GM21526 (cell line): ENCODE data around the gene TFB1M.
"Not testable (repeated sequence)": the region's sequence is repeated elsewhere in the genome, so short reads cannot be mapped to it uniquely, and the experiment has no call there.

Experiments
- ATAC-seq: cut with Tn5 transposase; IDR thresholded peaks from one replicate; pipeline ENCODE4 v1.9.1; 2021; ENCODE audit warnings: moderate library complexity; ENCODE audit not compliant: unreplicated experiment, low FRiP score

TFB1M gene

DNA sequence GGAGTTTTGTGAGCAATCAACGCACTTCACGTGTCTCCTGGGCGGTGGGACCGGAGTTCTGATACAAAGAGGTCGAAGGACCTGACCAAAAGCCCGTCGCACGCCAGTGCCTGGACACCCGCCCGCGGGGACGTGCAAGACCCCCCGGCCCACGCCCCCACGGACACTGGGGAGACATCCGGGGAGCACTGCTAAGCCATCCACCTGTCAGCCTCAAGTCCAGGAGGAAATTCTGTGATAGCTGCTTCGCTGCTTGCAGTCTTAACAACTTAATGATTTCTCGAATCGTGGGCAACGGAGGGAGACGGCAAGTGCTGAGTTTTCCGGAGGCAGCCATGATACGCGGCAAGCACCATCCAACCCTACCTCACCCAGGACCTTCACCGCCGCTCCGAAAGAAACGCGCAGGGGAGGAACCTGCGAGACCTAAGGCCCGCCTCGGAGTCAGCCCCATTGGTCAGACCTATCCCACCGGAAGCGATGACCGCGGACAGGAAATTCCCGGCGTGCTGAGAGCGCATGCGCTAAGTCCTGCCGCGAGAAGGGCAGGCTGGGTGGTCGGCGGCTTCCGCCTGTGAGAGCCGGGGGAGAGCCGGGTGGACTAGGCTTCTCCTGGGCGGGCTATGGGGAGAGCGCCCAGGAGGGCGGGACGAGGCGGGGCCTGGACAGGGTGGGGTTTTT, at the start of gene TFB1M:
TFB1M (minus strand) TSS at position 393 of the 681 bp plus-strand sequence; CDS start at position 337, 56 bp downstream.
- peak; percentile 94 for ATAC-seq

DNA sequence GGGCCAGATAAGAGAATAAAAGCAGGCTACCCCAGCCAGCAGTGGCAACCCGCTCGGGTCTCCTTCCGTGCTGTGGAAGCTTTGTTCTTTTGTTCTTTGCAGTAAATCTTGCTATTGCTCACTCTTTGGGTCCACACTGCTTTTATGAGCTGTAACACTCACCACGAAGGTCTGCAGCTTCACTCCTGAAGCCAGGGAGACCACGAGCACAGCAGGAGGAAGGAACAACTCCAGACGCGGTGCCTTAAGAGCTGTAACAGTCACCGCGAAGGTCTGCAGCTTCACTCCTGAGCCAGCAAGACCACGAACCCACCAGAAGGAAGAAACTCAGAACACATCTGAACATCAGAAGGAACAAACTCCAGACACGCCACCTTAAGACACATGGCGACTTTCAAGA, 49.7 kb upstream of the TFB1M start:
- ATAC-seq, result not testable (repeated sequence)

DNA sequence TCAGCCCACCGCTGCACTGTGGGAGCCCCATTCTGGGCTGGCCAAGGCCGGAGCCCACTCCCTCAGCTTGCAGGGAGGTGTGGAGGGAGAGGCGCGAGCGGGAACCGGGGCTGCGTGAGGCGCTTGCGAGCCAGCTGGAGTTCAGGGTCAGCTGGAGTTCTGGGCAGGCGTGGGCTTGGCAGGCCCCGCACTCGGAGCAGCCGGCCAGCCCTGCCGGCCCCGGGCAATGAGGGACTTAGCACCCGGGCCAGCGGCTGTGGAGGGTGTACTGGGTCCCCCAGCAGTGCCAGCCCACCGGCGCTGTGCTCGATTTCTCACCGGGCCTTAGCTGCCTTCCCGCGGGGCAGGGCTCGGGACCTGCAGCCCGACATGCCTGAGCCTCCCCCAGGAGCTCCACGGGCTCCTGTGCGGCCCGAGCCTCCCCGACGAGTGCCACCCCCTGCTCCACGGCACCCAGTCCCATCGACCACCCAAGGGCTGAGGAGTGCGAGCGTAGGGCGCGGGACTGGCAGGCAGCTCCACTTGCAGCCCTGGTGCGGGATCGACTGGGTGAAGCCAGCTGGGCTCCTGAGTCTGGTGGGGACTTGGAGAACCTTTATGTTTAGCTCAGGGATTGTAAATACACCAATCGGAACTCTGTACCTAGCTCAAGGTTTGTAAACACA, 48.8 kb upstream of the TFB1M start:
- ATAC-seq, result not testable (repeated sequence)

DNA sequence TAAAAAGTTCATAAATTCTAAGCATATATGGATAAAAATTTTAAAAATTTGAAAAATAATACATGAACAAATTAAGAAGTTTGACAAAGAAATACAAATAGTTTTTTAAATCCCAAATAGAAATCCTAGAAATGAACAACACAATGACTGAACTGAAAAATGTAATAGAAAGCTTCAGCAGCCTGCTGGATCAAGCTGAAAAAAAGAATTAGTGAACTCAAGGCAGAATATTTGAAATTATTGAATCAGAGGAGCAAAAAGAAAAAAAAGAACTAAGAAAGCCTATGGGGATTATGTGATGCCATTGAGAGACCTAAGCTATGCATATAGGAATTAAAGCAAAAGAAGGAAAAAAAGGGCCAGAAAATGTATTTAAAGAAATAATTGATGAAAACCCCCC, 39.9 kb upstream of the TFB1M start:
- ATAC-seq, result no peak

DNA sequence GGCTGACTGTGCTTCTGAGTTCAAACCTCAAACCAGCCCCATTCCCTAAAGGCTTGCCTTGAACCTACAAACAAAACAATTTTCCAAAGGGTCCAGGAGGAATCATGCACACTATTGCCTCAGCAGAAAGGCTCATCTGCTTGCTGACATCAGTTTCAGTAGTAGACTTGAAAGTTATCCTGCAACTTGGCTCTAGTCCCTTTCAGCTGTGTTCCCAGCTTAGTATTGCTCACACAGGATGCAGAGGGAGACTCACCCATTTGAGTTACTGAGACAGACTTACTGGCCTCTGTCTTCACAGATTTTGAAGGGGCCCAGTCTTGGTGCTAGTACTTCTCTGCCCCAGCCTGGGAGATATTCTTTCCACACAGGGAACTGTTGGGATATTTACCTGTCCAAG, 38.5 kb upstream of the TFB1M start:
- peak; percentile 22 for ATAC-seq

DNA sequence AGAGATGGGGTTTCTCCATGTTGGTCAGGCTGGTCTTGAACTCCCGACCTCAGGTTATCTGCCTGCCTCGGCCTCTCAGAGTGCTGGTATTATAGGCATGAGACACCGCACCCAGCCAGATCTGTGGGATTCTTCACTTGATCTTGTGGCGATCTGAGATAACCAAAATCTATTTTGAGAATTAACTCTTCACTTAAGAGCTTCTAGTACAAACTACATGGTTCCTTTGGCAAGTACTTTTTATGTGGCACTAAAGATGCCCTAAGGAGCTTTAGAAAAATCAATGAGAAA, 37.8 kb upstream of the TFB1M start:
- no peak for ATAC-seq

DNA sequence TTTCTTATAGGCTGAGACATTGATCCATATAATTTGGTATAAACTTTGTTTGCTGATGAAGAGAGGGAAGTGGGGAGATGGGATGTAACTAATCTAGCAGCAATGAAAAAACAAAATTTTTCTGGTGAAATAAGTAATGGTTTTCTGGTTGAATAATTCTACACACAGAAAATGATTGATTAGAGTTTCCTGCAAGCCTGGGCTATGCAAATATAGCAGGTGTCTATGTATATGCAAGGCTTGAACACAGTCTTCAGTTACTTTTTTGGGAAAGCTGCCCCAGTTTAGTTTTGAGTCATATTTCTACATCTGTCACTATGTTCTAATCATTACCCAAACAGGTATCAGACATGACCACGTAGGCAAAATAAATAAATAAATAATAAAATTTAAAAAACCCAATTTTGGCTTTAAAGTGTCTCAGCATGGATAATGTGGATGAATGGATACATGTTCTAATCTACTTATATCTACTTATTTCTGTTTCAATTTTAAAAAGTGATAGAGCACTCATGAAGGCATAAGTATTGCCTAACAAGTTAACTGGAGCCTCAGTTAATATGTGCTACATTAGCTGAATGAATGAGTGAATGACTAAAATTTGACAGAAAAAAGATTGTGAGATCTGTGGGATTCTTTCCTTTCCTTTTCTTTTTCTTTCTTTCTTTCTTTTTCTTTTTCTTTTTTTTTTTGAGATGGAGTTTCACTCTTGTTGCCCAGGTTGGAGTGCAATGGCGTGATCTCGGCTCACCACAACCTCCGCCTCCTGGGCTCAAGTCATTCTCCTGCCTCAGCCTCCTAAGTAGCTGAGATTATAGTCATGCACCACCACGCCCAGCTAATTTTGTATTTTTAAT, 37.2 kb upstream of the TFB1M start:
- ATAC-seq, result peak; percentile 94

DNA sequence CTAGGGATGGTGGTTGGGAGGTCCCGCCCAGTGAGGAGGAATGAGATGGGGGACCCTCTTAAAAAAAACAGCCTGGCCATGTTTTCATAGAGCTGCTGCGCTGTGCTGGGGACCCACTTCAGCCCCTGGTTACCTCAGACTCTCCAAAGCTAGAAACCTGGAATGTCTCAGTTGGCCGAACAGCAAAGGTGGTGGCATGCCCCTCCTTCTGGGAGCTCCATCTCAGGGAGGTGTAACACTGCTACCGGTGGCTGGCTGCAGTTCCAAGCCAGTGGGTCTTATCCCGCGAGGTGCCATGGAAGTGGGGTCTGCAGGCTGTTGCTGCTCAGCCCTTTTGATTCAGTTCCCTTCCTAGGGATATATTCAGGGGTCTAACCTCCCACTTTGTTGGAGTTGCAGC, 35.7 kb upstream of the TFB1M start:
- no peak for ATAC-seq

DNA sequence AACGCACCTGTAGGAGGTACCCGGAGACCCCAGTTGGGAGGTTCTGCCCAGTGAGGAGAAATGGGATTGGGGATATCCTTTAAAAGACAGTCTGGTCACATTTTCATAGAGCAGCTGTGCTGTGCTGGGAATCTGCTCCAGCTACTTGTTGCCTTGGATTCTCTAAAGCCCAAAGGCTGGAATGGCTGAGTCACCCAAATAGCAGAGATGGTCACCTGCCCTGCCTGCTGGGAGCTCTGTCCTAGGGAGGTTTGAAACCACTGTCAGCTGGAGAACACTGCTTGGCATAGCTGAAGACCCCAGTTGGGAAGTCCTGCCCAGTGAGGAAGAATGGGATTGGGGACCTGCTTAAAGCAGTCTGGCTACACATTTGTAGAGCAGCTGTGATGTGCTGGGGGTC, 34.8 kb upstream of the TFB1M start:
- ATAC-seq, result no peak

DNA sequence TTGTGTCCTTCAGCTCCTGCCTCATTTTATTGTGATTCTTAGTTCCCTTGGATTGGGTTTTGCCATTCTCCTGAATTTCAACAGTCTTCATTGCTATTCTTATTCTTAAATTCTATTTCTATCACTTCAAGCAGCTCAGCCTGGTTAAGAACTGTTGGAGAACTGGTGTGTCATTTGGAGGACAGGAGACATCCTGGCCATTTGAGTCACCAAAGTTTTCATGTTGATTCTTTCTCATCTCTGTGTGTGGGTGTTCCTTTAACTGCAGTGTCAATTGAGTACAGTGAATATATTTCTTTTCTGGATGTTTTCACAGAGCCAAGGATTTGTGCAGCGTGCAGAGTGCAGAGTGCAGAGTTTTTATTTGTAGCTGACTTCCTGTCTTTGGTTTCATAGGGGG, 33.5 kb upstream of the TFB1M start:
- no peak for ATAC-seq

DNA sequence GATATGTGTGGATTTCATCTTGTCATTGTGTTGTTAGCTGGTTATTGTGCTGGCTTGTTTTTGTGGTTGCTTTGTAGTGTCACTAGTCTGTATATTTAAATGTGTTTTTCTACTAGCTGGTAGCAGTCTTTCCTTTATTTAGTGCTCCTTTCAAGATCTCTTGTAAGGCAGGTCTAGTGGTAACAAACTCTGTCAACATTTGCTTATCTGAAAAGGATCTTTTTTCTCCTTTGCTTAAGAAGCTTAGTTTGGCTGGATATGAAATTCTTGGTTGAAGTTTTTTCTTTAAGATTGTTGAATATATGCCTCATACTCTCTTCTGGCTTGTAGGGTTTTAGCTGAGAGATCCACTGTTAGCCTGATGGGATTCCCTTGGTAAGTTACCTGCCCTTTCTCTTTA, 32.7 kb upstream of the TFB1M start:
- ATAC-seq, result no peak

DNA sequence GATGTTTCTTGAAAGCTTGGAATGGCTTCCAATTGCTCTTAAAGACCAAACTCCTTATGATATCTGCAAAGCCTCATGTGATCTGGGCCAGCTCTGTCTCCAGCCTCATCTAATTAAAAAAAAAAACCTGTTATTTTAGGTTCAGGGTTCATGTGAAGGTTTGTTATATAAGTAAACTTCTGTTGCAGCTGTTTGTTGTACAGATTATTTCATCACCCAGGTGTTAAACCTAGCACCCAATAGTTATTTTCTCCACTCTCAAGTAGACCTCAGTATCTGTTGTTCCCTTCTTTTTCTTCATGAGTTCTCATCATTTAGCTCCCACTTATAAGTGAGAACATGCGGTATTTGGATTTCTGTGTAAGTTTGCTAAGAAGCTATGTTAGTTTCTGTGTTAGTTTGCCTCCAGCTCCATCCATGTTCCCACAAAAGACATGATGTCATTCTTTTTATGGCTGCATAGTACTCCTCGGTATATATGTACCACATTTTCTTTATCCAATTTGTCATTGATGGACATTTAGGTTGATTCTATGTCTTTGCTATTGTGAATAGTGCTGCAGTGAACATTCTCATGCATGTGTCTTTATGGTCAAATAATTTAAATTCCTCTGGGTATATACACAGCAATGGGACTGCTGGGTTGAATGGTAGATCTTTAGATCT, 30.2 kb upstream of the TFB1M start:
- ATAC-seq, result no peak

DNA sequence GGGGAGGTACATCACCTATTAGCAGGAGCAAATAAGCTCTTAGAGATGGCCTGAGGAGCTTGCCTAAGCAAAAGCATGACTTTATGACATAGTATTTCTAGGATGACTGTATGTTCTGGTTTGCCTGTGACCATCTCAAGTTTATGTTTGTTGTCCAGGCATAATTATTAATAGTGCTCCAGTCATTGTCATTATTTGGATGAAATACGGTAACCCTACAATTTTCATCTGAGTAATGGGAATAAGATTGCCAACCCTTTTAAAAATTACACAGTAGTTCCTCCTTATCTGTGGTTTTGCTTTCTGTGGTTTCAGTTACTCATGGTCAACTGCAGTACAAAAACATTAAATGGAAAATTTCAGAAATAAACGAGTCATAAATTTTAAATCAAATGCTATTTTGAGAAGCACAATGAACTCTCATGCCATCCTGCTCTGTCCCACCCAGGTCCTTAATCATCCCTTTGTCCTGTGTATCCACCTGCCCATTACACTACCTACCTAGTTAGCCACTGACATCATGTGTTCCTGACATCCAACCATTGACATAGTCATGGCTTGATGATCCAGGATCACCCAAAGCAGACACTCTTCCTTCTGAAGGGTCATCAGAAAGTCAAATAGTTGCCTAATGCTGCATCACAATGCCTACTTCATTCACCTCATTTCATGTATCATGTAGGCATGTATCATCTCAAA, 27.0 kb upstream of the TFB1M start:
- ATAC-seq, result peak; percentile 70

DNA sequence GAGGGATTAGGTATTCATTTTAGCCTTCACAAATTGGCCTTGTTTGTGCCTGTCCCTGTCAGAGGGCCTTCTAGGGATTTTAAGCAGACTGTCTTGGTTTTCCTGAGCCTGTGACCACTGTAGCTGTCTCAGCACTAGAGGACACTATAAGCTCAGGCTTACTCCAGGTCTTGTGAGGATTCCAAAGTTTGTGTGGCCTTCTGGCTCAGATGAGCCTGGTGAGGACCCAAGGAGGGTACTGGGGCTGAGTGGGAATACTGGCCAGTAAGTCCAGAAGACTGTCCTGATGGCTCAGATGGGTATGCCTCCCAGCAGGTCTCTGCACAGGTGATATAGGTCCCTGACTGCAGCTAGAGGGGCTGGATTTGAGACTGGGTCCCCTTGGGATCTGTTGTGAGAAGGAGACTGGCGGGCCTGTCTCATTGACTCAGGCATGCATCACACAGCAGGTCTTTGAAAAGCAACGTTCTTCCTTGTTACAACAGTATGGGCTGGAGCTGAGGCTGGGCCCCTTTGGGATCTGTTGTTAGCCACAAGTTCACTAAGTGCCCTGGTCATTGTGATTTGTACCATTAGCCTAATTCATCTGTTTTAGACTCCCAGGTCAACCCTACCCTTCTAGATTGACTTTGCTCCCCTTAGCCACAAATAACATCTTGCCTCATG, 26.3 kb upstream of the TFB1M start:
- ATAC-seq, result peak; percentile 41

DNA sequence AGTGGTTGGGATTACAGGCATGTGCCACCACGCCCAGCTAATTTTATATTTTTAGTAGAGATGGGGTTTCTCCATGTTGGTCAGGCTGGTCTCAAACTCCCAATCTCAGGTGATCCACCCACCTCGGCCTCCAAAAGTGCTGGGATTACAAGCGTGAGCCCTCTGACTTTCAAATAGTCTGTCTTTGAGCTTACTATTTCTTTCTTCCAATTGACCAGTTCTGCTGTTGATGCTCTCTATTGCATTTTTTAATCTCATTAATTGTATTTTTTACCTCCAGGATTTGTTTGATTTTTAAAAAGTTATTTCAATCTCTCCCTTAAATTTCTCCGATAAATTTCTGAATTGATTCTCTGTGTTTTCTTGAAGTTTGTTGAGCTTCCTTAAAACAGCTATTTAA, 25.6 kb upstream of the TFB1M start:
- ATAC-seq, result not testable (repeated sequence)

DNA sequence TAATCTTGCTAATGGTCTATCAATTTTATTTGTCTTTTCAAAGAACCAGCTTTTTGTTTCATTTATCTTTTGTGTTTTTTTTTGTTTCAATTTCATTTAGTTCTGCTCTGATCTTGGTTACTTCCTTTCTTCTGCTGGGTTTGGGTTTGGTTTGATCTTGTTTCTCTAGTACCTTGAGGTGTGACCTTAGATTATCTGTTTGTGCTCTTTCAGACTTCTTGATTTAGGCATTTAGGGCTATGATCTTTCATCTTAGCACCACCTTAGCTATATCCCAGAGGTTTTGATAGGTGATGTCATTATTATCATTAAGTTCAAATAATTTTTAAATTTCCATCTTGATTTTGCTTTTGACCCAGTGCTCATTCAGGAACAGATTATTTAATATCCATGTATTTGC, 24.0 kb upstream of the TFB1M start:
- ATAC-seq, result not testable (repeated sequence)

DNA sequence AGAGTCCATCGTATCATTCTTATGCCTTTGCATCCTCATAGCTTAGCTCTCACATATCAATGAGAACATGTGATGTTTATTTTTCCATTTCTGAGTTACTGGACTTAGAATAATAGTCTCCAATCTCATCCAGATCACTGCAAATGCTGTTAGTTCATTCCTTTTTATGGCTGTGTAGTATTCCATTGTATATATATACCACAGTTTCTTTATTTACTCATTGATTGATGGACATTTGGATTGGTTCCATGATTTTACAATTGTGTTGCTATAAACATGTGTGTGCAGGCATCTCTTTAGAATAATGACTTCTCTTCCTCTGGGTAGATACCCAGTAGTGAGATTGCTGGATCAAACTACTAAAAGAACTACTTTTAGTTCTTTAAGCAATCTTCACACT, 21.0 kb upstream of the TFB1M start:
- ATAC-seq, result no peak

DNA sequence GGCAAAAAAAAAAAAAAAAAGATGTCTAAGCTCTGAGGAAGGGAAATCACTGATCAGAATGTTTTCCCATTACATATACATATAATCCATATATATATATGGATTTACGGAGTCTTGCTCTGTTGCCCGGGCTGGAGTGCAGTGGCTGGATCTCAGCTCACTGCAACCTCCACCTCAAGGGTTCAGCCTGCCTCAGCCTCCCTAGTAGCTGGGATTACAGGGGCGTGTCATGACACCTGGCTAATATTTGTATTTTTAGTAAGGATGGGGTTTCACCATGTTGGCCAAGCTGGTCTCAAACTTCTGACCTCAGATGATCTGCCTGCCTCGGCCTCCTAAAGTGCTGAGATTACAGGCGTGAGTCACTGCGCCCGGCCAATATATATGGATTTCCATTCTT, 19.8 kb upstream of the TFB1M start:
- ATAC-seq, result not testable (repeated sequence)

DNA sequence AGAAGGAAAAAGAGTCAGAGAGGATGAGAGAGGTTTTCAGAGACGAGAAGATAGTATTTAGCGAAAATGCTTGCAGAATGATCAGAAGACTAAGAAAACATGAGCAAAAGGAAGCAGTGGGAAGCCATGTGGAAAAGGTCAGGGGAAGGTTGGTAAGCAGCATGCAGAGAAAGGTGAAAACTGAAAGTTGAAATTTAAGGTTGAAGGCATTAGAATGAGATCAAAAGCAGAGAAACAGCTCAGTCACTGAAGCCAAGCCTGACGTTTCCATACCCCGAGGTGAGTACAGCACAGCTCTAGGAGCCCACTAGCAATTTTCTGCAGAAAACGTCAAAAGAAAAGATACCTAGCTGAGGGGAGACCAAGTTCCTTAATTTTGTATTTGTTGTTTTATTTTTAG, 19.1 kb upstream of the TFB1M start:
- ATAC-seq, result peak; percentile 73

DNA sequence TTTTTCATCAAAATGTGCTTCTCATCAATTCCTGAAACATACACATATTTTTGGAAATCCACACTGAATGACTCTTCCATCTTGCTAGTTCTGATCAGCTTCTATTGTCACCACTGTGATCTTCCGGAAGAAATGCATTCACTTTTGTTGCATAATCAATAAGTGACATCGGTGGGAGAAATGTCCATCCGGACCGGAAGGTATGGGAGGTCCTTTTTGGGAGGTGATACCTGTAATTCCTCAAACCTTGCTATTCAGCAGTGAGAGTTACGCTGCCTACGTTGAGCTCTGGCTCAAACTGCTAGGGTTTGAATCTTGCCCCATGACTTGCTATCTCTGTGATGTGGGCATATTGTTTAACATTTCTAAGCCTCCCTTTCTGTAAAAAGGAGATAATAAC, 16.6 kb upstream of the TFB1M start:
- ATAC-seq, result no peak
